Lung (tissue), 12 donors: ENCODE results near the gene RIPOR2. TPM values are rescaled to one million over a fixed set of nuclear protein-coding genes. Genes with fewer than 3 reads are reported as not detected.

Experiments used
- ATAC-seq: fragments of 200-7000 bp; cut with Tn5 transposase; one replicate; pipeline ENCODE4 v1.9.1; 2020; ENCODE audit warnings: moderate number of reproducible peaks; ENCODE audit not compliant: insufficient read depth, low FRiP score
- DNase-seq, 3 donors: peaks; one replicate each; pipeline ENCODE4 v3.0.0-alpha.2; 2013 to 2017
- H3K27ac ChIP-seq, 2 donors: one replicate each; pipeline ENCODE4 v1.5.1; 2013; ENCODE audit warnings: mild to moderate bottlenecking in 2 of 2, moderate library complexity in 2 of 2, control low read depth in 1 of 2, inconsistent platforms in 1 of 2, low read depth in 1 of 2, low read length in 1 of 2
- H3K27me3 ChIP-seq, 3 donors: one replicate each; pipeline ENCODE4 v1.5.1; 2013; ENCODE audit warnings: low read length in 2 of 3; ENCODE audit not compliant: control insufficient read depth in 3 of 3, insufficient read depth in 3 of 3
- H3K36me3 ChIP-seq, 4 donors: one replicate each; pipeline ENCODE4 v1.5.1; 2013; ENCODE audit warnings: low read length in 4 of 4, mild to moderate bottlenecking in 1 of 4, moderate library complexity in 1 of 4; ENCODE audit not compliant: control insufficient read depth in 4 of 4, insufficient read depth in 4 of 4
- H3K4me1 ChIP-seq, 5 donors: one replicate each; pipeline ENCODE4 v1.5.1; 2013; ENCODE audit warnings: low read length in 5 of 5, mild to moderate bottlenecking in 2 of 5, moderate library complexity in 1 of 5; ENCODE audit not compliant: control insufficient read depth in 5 of 5, insufficient read depth in 5 of 5
- H3K4me3 ChIP-seq: one replicate; pipeline ENCODE4 v1.5.1; 2013; ENCODE audit warnings: mild to moderate bottlenecking, control low read depth, moderate library complexity
- H3K9ac ChIP-seq, 2 donors: one replicate each; pipeline ENCODE4 v1.5.1; 2013; ENCODE audit warnings: low read length in 2 of 2, control low read depth in 1 of 2; ENCODE audit not compliant: insufficient read depth in 1 of 2
- H3K9me3 ChIP-seq, 4 donors: one replicate each; pipeline ENCODE4 v1.5.1; 2013; ENCODE audit warnings: low read length in 3 of 4, mild to moderate bottlenecking in 1 of 4, moderate library complexity in 1 of 4; ENCODE audit not compliant: control insufficient read depth in 4 of 4, insufficient read depth in 3 of 4
- WGBS, 2 donors: extraction: QIAGEN DNeasy Blood & Tissue Kit; methylation state at CpG; one replicate each; pipeline ENCODE4 v1.1.7; 2013; 5-methylcytosine and 5-hydroxymethylcytosine counted together
- polyA plus RNA-seq, 2 donors: library from polyadenylated mRNA; stranded (reverse); fragments of 200-250 nt; gene quantifications; one replicate each; pipeline ENCODE4 v1.2.1, GENCODE V29; 2013
- total RNA-seq, 2 donors: library from RNA; depleted of rRNA in 1 of 2; stranded (reverse); fragments of >200 nt in 1 of 2; gene quantifications; one replicate each; pipeline ENCODE4 v1.2.1, GENCODE V29; 2014 to 2021
- TF ChIP-seq, protein P1 (sequence below): IDR thresholded peaks from 2 replicates; pipeline ENCODE4 v1.5.1; 2012; ENCODE audit warnings: mild to moderate bottlenecking; ENCODE audit errors: control extremely low read depth, extremely low read depth
- donor health status: control.
- donor health status: control.
- donor health status: Bipolar disorder and iron deficiency.
- donor health status: healthy.
- donor health status: DM: yes; HTN: yes; CAD: no.

The RIPOR2 gene
- total and polyA plus RNA-seq, 4 donors, result 7.9 to 97.6 (median 42.7) TPM

DNA sequence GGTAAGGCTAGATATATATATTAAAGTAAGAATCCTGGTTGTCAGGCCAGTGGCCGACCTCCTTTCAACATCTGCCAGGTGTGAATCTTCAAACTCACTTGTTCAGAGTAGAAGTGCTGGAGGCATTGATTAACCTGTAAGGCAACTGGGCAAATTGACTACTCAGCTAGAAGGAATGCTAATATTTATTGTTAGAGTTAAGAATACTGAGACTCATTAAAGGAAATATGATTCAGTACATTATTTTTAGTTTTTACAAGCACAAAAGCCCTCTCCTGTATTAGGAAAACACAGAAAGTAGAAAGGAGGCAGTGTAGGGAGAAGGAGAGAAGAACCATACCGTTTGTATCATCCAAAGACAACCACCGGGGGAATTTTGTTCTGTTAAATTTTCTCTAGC, 53.5 kb downstream of the RIPOR2 start:
- ATAC-seq (no peak), DNase-seq (no peak)
- Histone ChIP-seq H3K4me3 (no peak overlapping the region), H3K27me3 (no peaks in the 10 kb centered on the region), H3K36me3 (no peaks in the 10 kb centered on the region), H3K9me3 (peaks cover 0 to 2% (median 0%) of the 10 kb centered on the region in 4 donors), H3K27ac (no peak overlapping the region), H3K9ac (no peak overlapping the region), H3K4me1 (peaks cover 0 to 27% (median 6%) of the 10 kb centered on the region in 5 donors)
- TF ChIP-seq, protein P1, sequence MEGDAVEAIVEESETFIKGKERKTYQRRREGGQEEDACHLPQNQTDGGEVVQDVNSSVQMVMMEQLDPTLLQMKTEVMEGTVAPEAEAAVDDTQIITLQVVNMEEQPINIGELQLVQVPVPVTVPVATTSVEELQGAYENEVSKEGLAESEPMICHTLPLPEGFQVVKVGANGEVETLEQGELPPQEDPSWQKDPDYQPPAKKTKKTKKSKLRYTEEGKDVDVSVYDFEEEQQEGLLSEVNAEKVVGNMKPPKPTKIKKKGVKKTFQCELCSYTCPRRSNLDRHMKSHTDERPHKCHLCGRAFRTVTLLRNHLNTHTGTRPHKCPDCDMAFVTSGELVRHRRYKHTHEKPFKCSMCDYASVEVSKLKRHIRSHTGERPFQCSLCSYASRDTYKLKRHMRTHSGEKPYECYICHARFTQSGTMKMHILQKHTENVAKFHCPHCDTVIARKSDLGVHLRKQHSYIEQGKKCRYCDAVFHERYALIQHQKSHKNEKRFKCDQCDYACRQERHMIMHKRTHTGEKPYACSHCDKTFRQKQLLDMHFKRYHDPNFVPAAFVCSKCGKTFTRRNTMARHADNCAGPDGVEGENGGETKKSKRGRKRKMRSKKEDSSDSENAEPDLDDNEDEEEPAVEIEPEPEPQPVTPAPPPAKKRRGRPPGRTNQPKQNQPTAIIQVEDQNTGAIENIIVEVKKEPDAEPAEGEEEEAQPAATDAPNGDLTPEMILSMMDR, result no peak
- WGBS, 2 donors, result 75 to 84% methylated on average over 3 of the region's 3 CpGs

DNA sequence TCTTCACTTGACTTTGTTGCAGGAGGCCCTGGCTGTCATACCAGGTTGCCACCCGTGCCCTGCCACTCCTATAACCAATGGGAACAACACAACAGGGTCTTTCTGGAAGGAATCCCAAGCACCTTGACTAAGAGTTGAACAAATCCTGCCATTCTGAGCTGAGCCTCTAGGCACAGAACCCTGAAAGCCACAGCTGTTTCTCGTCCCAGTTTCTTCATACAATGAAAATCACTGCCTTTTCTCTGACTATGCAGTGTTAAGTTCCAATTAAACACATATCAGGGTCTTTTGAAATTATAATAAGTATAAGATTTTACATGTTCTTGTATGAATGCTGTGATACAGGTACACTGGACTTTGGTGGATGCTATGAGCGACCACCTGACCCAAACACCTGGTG, 54.4 kb downstream of the RIPOR2 start:
- peaks cover 0 to 27% (median 6%) of the 10 kb centered on the region in 5 donors for H3K4me1 ChIP-seq
- ATAC-seq, result no peak
- H3K4me3 ChIP-seq, result no peak overlapping the region
- H3K27ac ChIP-seq, result no peak overlapping the region
- H3K9me3 ChIP-seq, result peaks cover 0 to 4% (median 0%) of the 10 kb centered on the region in 4 donors
- peak; percentile 25 to 85 (median 75) for DNase-seq
- WGBS, 2 donors, result 83 to 90% methylated on average over 3 of the region's 3 CpGs
- H3K27me3 ChIP-seq, result no peaks in the 10 kb centered on the region
- TF ChIP-seq, protein P1, result no peak
- no peaks in the 10 kb centered on the region for H3K36me3 ChIP-seq
- H3K9ac ChIP-seq, result no peak overlapping the region

DNA sequence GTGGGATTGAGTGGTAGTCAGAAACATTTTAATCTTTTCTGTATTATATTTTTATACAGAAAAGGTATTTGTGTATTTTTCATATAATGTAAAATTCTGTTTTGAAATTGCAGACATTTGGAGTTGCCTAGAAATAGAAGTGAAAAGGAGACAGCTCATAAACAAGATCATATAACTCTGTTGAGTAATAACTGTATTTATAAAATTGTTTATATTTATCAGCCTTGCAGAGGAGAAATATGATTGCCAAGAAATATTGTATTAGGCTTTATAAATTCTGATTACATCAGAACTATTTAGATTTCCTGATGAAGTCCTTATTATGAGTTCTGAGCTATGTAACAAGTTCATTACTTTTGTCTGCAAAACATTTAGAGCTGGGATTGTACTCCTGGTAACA, 55.3 kb downstream of the RIPOR2 start:
- peaks cover 0 to 27% (median 6%) of the 10 kb centered on the region in 5 donors for H3K4me1 ChIP-seq

More for the DNA sequence above, 55.3 kb downstream of the RIPOR2 start:
- no peak overlapping the region for H3K9ac ChIP-seq
- no peak overlapping the region for H3K4me3 ChIP-seq
- TF ChIP-seq, protein P1, result no peak
- DNase-seq (peak in 1 of 3 donors; percentile 25), ATAC-seq (no peak)
- no peak overlapping the region for H3K27ac ChIP-seq
- no peaks in the 10 kb centered on the region for H3K27me3 ChIP-seq
- H3K9me3 ChIP-seq, result peaks cover 0 to 4% (median 0%) of the 10 kb centered on the region in 4 donors
- no peaks in the 10 kb centered on the region for H3K36me3 ChIP-seq
